ENCODE measurements around the gene PHACTR2.
A peak's percentile ranks its signal among the peaks of the same experiment; 100 is the strongest.

Gene PHACTR2

GRCh38 chr6:143742070-143742954 is 64.5 kb downstream of the PHACTR2 start:
- Histone ChIP-seq H3K36me3 (ENCODE audit: insufficient read depth, low read length) (no peaks in the 10 kb centered on the region), H3K4me1 (ENCODE audit: insufficient read depth, low read length) (peaks cover 23% of the 10 kb centered on the region), H3K4me3 (ENCODE audit: low read length) (no peak overlapping the region), H2AFZ (ENCODE audit: low read depth, low read length) (no peak overlapping the region), H3K27me3 (ENCODE audit: insufficient read depth, low read length) (no peaks in the 10 kb centered on the region), H3K9me3 (ENCODE audit: low read length) (peaks cover 2% of the 10 kb centered on the region)

GRCh38 chr6:143742955-143743255 is 65.1 kb downstream of the PHACTR2 start:
- no peak overlapping the region for H3K4me3 ChIP-seq (ENCODE audit: low read length)
- peaks cover 2% of the 10 kb centered on the region for H3K9me3 ChIP-seq (ENCODE audit: low read length)
- H3K36me3 ChIP-seq (ENCODE audit: insufficient read depth, low read length): no peaks in the 10 kb centered on the region
- H3K27me3 ChIP-seq (ENCODE audit: insufficient read depth, low read length): no peaks in the 10 kb centered on the region
- H3K4me1 ChIP-seq (ENCODE audit: insufficient read depth, low read length): peaks cover 23% of the 10 kb centered on the region
- no peak overlapping the region for H2AFZ ChIP-seq (ENCODE audit: low read depth, low read length)

- Histone ChIP-seq H3K27me3 (ENCODE audit: insufficient read depth, low read length) (no peaks in the 10 kb centered on the region), H3K4me3 (ENCODE audit: low read length) (no peak overlapping the region), H3K9me3 (ENCODE audit: low read length) (peaks cover 2% of the 10 kb centered on the region), H3K4me1 (ENCODE audit: insufficient read depth, low read length) (peaks cover 24% of the 10 kb centered on the region), H2AFZ (ENCODE audit: low read depth, low read length) (no peak overlapping the region), H3K36me3 (ENCODE audit: insufficient read depth, low read length) (no peaks in the 10 kb centered on the region)
Observed at GRCh38 chr6:143743301-143744166, 65.8 kb downstream of the PHACTR2 start.

GRCh38 chr6:143744551-143745165 is 66.9 kb downstream of the PHACTR2 start:
- no peak overlapping the region for H2AFZ ChIP-seq (ENCODE audit: low read depth, low read length)
- H3K9me3 ChIP-seq (ENCODE audit: low read length): no peaks in the 10 kb centered on the region
- peaks cover 27% of the 10 kb centered on the region for H3K4me1 ChIP-seq (ENCODE audit: insufficient read depth, low read length)
- no peaks in the 10 kb centered on the region for H3K27me3 ChIP-seq (ENCODE audit: insufficient read depth, low read length)
- no peaks in the 10 kb centered on the region for H3K36me3 ChIP-seq (ENCODE audit: insufficient read depth, low read length)
- H3K4me3 ChIP-seq (ENCODE audit: low read length): no peak overlapping the region

GRCh38 chr6:143745166-143746133 is 67.7 kb downstream of the PHACTR2 start:
- H3K36me3 ChIP-seq (ENCODE audit: insufficient read depth, low read length): no peaks in the 10 kb centered on the region
- no peaks in the 10 kb centered on the region for H3K9me3 ChIP-seq (ENCODE audit: low read length)
- peaks cover 33% of the 10 kb centered on the region for H3K4me1 ChIP-seq (ENCODE audit: insufficient read depth, low read length)
- peak overlapping the region; percentile 30 for H3K4me3 ChIP-seq (ENCODE audit: low read length)
- H2AFZ ChIP-seq (ENCODE audit: low read depth, low read length): peak overlapping the region; percentile 31
- no peaks in the 10 kb centered on the region for H3K27me3 ChIP-seq (ENCODE audit: insufficient read depth, low read length)

GRCh38 chr6:143746202-143747119 is 68.7 kb downstream of the PHACTR2 start:
- H3K27me3 ChIP-seq (ENCODE audit: insufficient read depth, low read length): no peaks in the 10 kb centered on the region
- no peaks in the 10 kb centered on the region for H3K36me3 ChIP-seq (ENCODE audit: insufficient read depth, low read length)
- peak overlapping the region; percentile 30 for H3K4me3 ChIP-seq (ENCODE audit: low read length)
- H3K9me3 ChIP-seq (ENCODE audit: low read length): no peaks in the 10 kb centered on the region
- peak overlapping the region; percentile 31 for H2AFZ ChIP-seq (ENCODE audit: low read depth, low read length)
- H3K4me1 ChIP-seq (ENCODE audit: insufficient read depth, low read length): peaks cover 43% of the 10 kb centered on the region

GRCh38 chr6:143747347-143747842 is 69.6 kb downstream of the PHACTR2 start:
- Histone ChIP-seq H3K4me1 (ENCODE audit: insufficient read depth, low read length) (peaks cover 46% of the 10 kb centered on the region), H3K27me3 (ENCODE audit: insufficient read depth, low read length) (no peaks in the 10 kb centered on the region), H2AFZ (ENCODE audit: low read depth, low read length) (no peak overlapping the region), H3K36me3 (ENCODE audit: insufficient read depth, low read length) (no peaks in the 10 kb centered on the region), H3K9me3 (ENCODE audit: low read length) (no peaks in the 10 kb centered on the region), H3K4me3 (ENCODE audit: low read length) (no peak overlapping the region)

GRCh38 chr6:143749891-143750290 is 72.1 kb downstream of the PHACTR2 start:
- Histone ChIP-seq H3K36me3 (ENCODE audit: insufficient read depth, low read length) (no peaks in the 10 kb centered on the region), H3K4me3 (ENCODE audit: low read length) (no peak overlapping the region), H3K9me3 (ENCODE audit: low read length) (no peaks in the 10 kb centered on the region), H2AFZ (ENCODE audit: low read depth, low read length) (no peak overlapping the region), H3K27me3 (ENCODE audit: insufficient read depth, low read length) (no peaks in the 10 kb centered on the region), H3K4me1 (ENCODE audit: insufficient read depth, low read length) (peaks cover 40% of the 10 kb centered on the region)

- Histone ChIP-seq H3K4me1 (ENCODE audit: insufficient read depth, low read length) (peaks cover 30% of the 10 kb centered on the region), H3K4me3 (ENCODE audit: low read length) (no peak overlapping the region), H3K36me3 (ENCODE audit: insufficient read depth, low read length) (peaks cover 4% of the 10 kb centered on the region), H3K9me3 (ENCODE audit: low read length) (no peaks in the 10 kb centered on the region), H3K27me3 (ENCODE audit: insufficient read depth, low read length) (no peaks in the 10 kb centered on the region), H2AFZ (ENCODE audit: low read depth, low read length) (no peak overlapping the region)
Observed at GRCh38 chr6:143750877-143751276, 73.1 kb downstream of the PHACTR2 start.

GRCh38 chr6:143752459-143752858 is 74.7 kb downstream of the PHACTR2 start:
- Histone ChIP-seq H2AFZ (ENCODE audit: low read depth, low read length) (no peak overlapping the region), H3K27me3 (ENCODE audit: insufficient read depth, low read length) (no peaks in the 10 kb centered on the region), H3K9me3 (ENCODE audit: low read length) (no peaks in the 10 kb centered on the region), H3K36me3 (ENCODE audit: insufficient read depth, low read length) (peaks cover 8% of the 10 kb centered on the region), H3K4me1 (ENCODE audit: insufficient read depth, low read length) (peaks cover 23% of the 10 kb centered on the region), H3K4me3 (ENCODE audit: low read length) (no peak overlapping the region)

- Histone ChIP-seq H3K36me3 (ENCODE audit: insufficient read depth, low read length) (peaks cover 8% of the 10 kb centered on the region), H3K9me3 (ENCODE audit: low read length) (no peaks in the 10 kb centered on the region), H3K27me3 (ENCODE audit: insufficient read depth, low read length) (no peaks in the 10 kb centered on the region), H3K4me3 (ENCODE audit: low read length) (no peak overlapping the region), H2AFZ (ENCODE audit: low read depth, low read length) (no peak overlapping the region), H3K4me1 (ENCODE audit: insufficient read depth, low read length) (peaks cover 21% of the 10 kb centered on the region)
Observed at GRCh38 chr6:143753678-143754077, 75.9 kb downstream of the PHACTR2 start.
